GM12878 (cell line): ENCODE data around the gene TXNDC17. TPM values are rescaled to one million over a fixed set of nuclear protein-coding genes. Genes with fewer than 3 reads are reported as not detected.
"Not testable (repeated sequence)": the region's sequence is repeated elsewhere in the genome, so short reads cannot be mapped to it uniquely, and the experiment has no call there.

Source experiments
- ATAC-seq: fragments of 200-7000 bp; cut with Tn5 transposase; 3 replicates; pipeline ENCODE4 v1.9.1; 2020; ENCODE audit warnings: mild to moderate bottlenecking, moderate library complexity
- BruUV-seq: library from RNA; stranded (reverse); fragments of 400-500 nt; replicated peaks from 2 replicates; lab custom pipeline; 2021; lab: Mats Ljungman, UMichigan
- CTCF ChIA-PET: fragments of 300-600 bp; sonication (Branson Sonifier 250); formaldehyde crosslinking; extraction: SDS; loops from one replicate; lab custom pipeline; 2021; ENCODE audit warnings: inconsistent platforms; lab: Yijun Ruan, JAX
- POLR2A ChIA-PET: fragments of 350-600 bp; formaldehyde crosslinking; extraction: SDS; loops from one replicate; lab custom pipeline; 2021; ENCODE audit warnings: inconsistent platforms; lab: Charles Lee
- RAD21 ChIA-PET: fragments of 300-600 bp; sonication (Branson Sonifier 250); formaldehyde crosslinking; loops from one replicate; lab custom pipeline; 2023; ENCODE audit warnings: antibody characterized with exemption; ENCODE audit not compliant: unreplicated experiment; lab: Charles Lee
- SMC1A ChIA-PET: fragments of 300-600 bp; sonication (Branson Sonifier 250); formaldehyde crosslinking; loops from one replicate; lab custom pipeline; 2023; ENCODE audit not compliant: unreplicated experiment, uncharacterized antibody; lab: Charles Lee
- DNase-seq: peaks from one replicate; pipeline ENCODE4 v3.0.0-alpha.2; 2011; ENCODE audit warnings: low read depth, low spot score
- FAIRE-seq: peaks from 3 replicates; lab custom pipeline; 2011; peaks lifted over from hg19 to GRCh38; lab: Jason Lieb, UNC
- H2AFZ ChIP-seq: 2 replicates; pipeline ENCODE4 v1.6.0; 2011; ENCODE audit warnings: low read depth, low read length, control low read depth; ENCODE audit not compliant: control insufficient read depth
- H3K27ac ChIP-seq: 2 replicates; pipeline ENCODE4 v1.5.1; 2011; ENCODE audit warnings: control low read depth; ENCODE audit not compliant: control insufficient read depth, insufficient read depth
- H3K27me3 ChIP-seq, 2 experiments: replicated peaks in 1 of 2; 2 replicates each; pipeline versions ENCODE4 v1.6.0 to v1.6.1; 2011; ENCODE audit warnings: low read length in 1 of 2; ENCODE audit not compliant: control insufficient read depth in 2 of 2, insufficient read depth in 2 of 2
- H3K36me3 ChIP-seq, 2 experiments: 2 replicates each; pipeline ENCODE4 v1.5.1; 2011; ENCODE audit warnings: low read length in 1 of 2; ENCODE audit not compliant: control insufficient read depth in 2 of 2, insufficient read depth in 2 of 2
- H3K4me1 ChIP-seq: 2 replicates; pipeline ENCODE4 v1.6.1; 2011; ENCODE audit warnings: mild to moderate bottlenecking, low read length, moderate library complexity, mixed read lengths; ENCODE audit not compliant: control insufficient read depth, insufficient read depth
- H3K4me2 ChIP-seq: 2 replicates; pipeline ENCODE4 v1.6.0; 2011; ENCODE audit warnings: control low read depth; ENCODE audit not compliant: control insufficient read depth, insufficient read depth
- H3K4me3 ChIP-seq: fragments of 200-600 bp; sonication (generic); 2 replicates; pipeline ENCODE4 v1.5.1; 2016
- H3K79me2 ChIP-seq: 2 replicates; pipeline ENCODE4 v1.6.0; 2011; ENCODE audit warnings: low read length; ENCODE audit not compliant: control insufficient read depth, insufficient read depth
- H3K9ac ChIP-seq: 2 replicates; pipeline ENCODE4 v1.8.0; 2011; ENCODE audit warnings: low read length, control low read depth, mixed read lengths; ENCODE audit not compliant: control insufficient read depth, insufficient read depth
- H3K9me3 ChIP-seq: replicated peaks from 3 replicates; pipeline ENCODE4 v1.5.1; 2011; ENCODE audit warnings: mild to moderate bottlenecking, low read length; ENCODE audit not compliant: control insufficient read depth, insufficient read depth
- H4K20me1 ChIP-seq: 2 replicates; pipeline ENCODE4 v1.6.0; 2011; ENCODE audit not compliant: control insufficient read depth, insufficient read depth
- CREM ChIP-seq: IDR thresholded peaks from 2 replicates; pipeline ENCODE4 v1.6.1; 2014; ENCODE audit warnings: antibody characterized with exemption, low read depth
- GABPA ChIP-seq: IDR thresholded peaks from 2 replicates; pipeline ENCODE4 v1.6.1; 2014; ENCODE audit warnings: antibody characterized with exemption, low read depth, mild to moderate bottlenecking, inconsistent platforms
- IKZF1 ChIP-seq: fragments of 450-650 bp; conservative IDR thresholded peaks from 2 replicates; pipeline ENCODE4 v1.6.1; 2017; ENCODE audit warnings: antibody characterized with exemption, mild to moderate bottlenecking
- TAF1 ChIP-seq: IDR thresholded peaks from 2 replicates; pipeline ENCODE4 v1.6.1; 2011; ENCODE audit warnings: mild to moderate bottlenecking, low read depth, low read length, borderline replicate concordance
- WGBS: methylation state at CpG from one replicate; pipeline ENCODE4 v1.1.6; 2016; ENCODE audit warnings: low lambda C conversion rate; ENCODE audit not compliant: insufficient replicate concordance, insufficient coverage; ENCODE audit errors: missing lambda C conversion rate; 5-methylcytosine and 5-hydroxymethylcytosine counted together
- in situ Hi-C: fragments of 300-500 bp; cut with MboI; formaldehyde crosslinking; loops from 9 replicates; pipeline ENCODE4 v1.14.3; 2018; ENCODE audit warnings: mixed read lengths
- intact Hi-C: fragments of 100-400 bp; cut with micrococcal nuclease; formaldehyde crosslinking; loops from one replicate; pipeline ENCODE4 v1.14.2; 2022; ENCODE audit not compliant: unreplicated experiment
- polyA plus RNA-seq, 11 experiments: library from polyadenylated mRNA; depleted of rRNA in 4 of 11; unstranded in 6 of 11; stranded (reverse) in 5 of 11; fragments of >200 nt; fragmentation: Nextera tagmentation in 4 of 11; fragmentation: Illumina TruSeq in 1 of 11; extraction: Ambion mirVana in 4 of 11; extraction: Trizol in 1 of 11; gene quantifications; 1 replicate in 1 of 11; 2 replicates in 10 of 11; pipeline versions ENCODE4 v1.2.1 to v1.2.3, GENCODE V29; 2011 to 2016; ENCODE audit warnings: inconsistent platforms in 2 of 11, missing spikeins in 2 of 11, low read depth in 1 of 11
- total RNA-seq, 4 experiments: library from RNA; depleted of rRNA in 3 of 4; stranded (reverse); fragments of >200 nt in 3 of 4; fragmentation: Illumina TruSeq in 1 of 4; extraction: Trizol in 1 of 4; gene quantifications; 2 replicates each; pipeline versions ENCODE4 v1.2.1 to v1.2.3, GENCODE V29; 2013 to 2021
- TF ChIP-seq, protein P1 (sequence below): fragments of 450-650 bp; formaldehyde crosslinking; IDR thresholded peaks from 2 replicates; pipeline ENCODE4 v1.5.0; 2022; ENCODE audit warnings: mild to moderate bottlenecking, missing genetic modification characterization
- TF ChIP-seq, protein P2 (sequence below): fragments of 450-650 bp; IDR thresholded peaks from 2 replicates; pipeline ENCODE4 v1.6.1; 2016; ENCODE audit warnings: mild to moderate bottlenecking, moderate library complexity, borderline replicate concordance

Gene TXNDC17
- total and polyA plus RNA-seq, 10 of the 15 experiments (the other 5 are each of a cell fraction or from before 2014, with no cell fraction given), result 124 to 957 (median 216) TPM

DNA sequence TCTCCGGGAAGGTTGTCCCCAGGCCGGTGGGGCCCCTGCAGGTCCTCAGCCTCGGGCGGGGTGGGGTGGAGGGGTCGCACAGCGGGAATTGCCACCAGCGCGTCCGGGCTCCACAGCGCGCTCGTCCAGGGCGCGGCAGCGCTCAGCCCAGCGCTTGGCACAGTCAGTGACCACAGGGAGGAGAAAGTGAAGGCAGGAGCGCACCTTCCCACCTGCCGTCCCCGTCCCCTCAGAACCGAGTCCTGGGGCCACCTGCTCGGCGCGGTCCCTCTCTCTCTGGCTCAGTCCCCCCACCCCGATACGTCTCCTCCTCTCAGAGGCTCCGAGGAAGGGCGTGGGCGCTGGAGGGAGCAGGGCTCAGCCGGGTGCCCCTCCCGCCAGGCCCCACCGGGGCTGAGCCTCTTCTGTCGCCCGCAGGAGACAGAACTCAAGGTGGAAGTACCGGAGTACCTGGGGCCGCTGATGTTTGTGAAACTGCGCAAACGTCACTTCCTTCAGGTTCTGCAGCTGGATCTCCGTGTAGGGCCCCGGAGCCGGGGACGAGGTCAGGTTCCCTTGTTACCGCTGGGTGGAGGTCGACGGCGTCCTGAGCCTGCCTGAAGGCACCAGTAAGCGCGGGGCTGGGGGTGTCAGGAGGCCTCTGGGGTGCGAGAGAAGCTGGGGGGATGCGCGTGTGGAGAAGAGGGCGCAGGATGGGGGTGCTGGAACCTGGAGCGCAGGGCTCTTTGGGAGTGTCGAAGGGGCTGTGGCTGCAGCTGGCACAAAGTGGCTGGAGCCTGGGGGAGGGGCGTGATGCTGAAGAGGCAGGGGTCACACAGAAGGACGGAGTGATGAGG is 16.2 kb downstream of the TXNDC17 start:
- peak overlapping the region; percentile 31; the same call in 1 of the 2 replicates for H3K27ac ChIP-seq
- peaks cover 29% of the 10 kb centered on the region for H3K4me1 ChIP-seq
- CTCF ChIA-PET, FAIRE-seq, H4K20me1 ChIP-seq, SMC1A ChIA-PET, H3K27me3 ChIP-seq, RAD21 ChIA-PET, H3K9ac ChIP-seq, in situ Hi-C loops, BruUV-seq, H3K9me3 ChIP-seq, H3K79me2 ChIP-seq, intact Hi-C loops, H3K36me3 ChIP-seq, DNase-seq: not testable (repeated sequence)
- peak; percentile 81 for ATAC-seq
- POLR2A ChIA-PET, result interaction anchor here (0.5 to 0.9 kb wide), 2 partner anchors 16 to 104 kb away, joined by 3 to 5 read pairs; partner anchors contain the start of gene TXNDC17
- TF ChIP-seq IKZF1, result 0 out of 2 replicates have a peak, but pooled peaks have one; percentile 14
- peak; percentile 77 for TF ChIP-seq GABPA
- TF ChIP-seq, protein P1, sequence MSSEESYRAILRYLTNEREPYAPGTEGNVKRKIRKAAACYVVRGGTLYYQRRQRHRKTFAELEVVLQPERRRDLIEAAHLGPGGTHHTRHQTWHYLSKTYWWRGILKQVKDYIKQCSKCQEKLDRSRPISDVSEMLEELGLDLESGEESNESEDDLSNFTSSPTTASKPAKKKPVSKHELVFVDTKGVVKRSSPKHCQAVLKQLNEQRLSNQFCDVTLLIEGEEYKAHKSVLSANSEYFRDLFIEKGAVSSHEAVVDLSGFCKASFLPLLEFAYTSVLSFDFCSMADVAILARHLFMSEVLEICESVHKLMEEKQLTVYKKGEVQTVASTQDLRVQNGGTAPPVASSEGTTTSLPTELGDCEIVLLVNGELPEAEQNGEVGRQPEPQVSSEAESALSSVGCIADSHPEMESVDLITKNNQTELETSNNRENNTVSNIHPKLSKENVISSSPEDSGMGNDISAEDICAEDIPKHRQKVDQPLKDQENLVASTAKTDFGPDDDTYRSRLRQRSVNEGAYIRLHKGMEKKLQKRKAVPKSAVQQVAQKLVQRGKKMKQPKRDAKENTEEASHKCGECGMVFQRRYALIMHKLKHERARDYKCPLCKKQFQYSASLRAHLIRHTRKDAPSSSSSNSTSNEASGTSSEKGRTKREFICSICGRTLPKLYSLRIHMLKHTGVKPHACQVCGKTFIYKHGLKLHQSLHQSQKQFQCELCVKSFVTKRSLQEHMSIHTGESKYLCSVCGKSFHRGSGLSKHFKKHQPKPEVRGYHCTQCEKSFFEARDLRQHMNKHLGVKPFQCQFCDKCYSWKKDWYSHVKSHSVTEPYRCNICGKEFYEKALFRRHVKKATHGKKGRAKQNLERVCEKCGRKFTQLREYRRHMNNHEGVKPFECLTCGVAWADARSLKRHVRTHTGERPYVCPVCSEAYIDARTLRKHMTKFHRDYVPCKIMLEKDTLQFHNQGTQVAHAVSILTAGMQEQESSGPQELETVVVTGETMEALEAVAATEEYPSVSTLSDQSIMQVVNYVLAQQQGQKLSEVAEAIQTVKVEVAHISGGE (CRISPR knock-in tag), result peak; percentile 79
- peak; percentile 77 for TF ChIP-seq CREM
- peak; percentile 71; the same call in 1 of the 2 replicates for TF ChIP-seq TAF1
- TF ChIP-seq, protein P2, sequence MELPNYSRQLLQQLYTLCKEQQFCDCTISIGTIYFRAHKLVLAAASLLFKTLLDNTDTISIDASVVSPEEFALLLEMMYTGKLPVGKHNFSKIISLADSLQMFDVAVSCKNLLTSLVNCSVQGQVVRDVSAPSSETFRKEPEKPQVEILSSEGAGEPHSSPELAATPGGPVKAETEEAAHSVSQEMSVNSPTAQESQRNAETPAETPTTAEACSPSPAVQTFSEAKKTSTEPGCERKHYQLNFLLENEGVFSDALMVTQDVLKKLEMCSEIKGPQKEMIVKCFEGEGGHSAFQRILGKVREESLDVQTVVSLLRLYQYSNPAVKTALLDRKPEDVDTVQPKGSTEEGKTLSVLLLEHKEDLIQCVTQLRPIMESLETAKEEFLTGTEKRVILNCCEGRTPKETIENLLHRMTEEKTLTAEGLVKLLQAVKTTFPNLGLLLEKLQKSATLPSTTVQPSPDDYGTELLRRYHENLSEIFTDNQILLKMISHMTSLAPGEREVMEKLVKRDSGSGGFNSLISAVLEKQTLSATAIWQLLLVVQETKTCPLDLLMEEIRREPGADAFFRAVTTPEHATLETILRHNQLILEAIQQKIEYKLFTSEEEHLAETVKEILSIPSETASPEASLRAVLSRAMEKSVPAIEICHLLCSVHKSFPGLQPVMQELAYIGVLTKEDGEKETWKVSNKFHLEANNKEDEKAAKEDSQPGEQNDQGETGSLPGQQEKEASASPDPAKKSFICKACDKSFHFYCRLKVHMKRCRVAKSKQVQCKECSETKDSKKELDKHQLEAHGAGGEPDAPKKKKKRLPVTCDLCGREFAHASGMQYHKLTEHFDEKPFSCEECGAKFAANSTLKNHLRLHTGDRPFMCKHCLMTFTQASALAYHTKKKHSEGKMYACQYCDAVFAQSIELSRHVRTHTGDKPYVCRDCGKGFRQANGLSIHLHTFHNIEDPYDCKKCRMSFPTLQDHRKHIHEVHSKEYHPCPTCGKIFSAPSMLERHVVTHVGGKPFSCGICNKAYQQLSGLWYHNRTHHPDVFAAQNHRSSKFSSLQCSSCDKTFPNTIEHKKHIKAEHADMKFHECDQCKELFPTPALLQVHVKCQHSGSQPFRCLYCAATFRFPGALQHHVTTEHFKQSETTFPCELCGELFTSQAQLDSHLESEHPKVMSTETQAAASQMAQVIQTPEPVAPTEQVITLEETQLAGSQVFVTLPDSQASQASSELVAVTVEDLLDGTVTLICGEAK, result peak; percentile 84
- H3K4me2 ChIP-seq, result peak overlapping the region; percentile 79
- H3K4me3 ChIP-seq, result peak overlapping the region; percentile 48; the same call in 1 of the 2 replicates
- WGBS, result 9% methylated on average over 35 of the region's 55 CpGs
- peak overlapping the region; percentile 59 for H2AFZ ChIP-seq
